ENCODE results near the gene SZT2.

SZT2 gene

GRCh38 chr1:43439781-43440180, 50.1 kb downstream of the SZT2 start:
- H2AK5ac ChIP-seq (ENCODE audit: low read length), result no peak overlapping the region
- H3K4me1 ChIP-seq (ENCODE audit: control insufficient read depth, low read depth, low read length), result no peaks in the 10 kb centered on the region
- H3K79me1 ChIP-seq (ENCODE audit: low read length), result no peaks in the 10 kb centered on the region
- no peak overlapping the region for H3K27ac ChIP-seq (ENCODE audit: low read depth, low read length)
- no peak overlapping the region for H2BK120ac ChIP-seq (ENCODE audit: low read depth, low read length)
- no peak overlapping the region for H2BK15ac ChIP-seq (replicated peaks; ENCODE audit: low read depth)
- no peak overlapping the region for H2BK5ac ChIP-seq (ENCODE audit: low read length)
- no peak overlapping the region for H4K8ac ChIP-seq (ENCODE audit: low read depth, low read length)
- H3K56ac ChIP-seq (ENCODE audit: low read length), result no peak overlapping the region
- no peak overlapping the region for H3K4me3 ChIP-seq (ENCODE audit: low read length)
- H3K4me2 ChIP-seq (ENCODE audit: low read length), result no peak overlapping the region
- no peak overlapping the region for H3K9ac ChIP-seq (ENCODE audit: low read length)
- WGBS (ENCODE audit: extremely low coverage, insufficient coverage, low lambda C conversion rate), result no CpG with 5 or more reads among the region's 7 CpGs
- no peaks in the 10 kb centered on the region for H3K79me2 ChIP-seq (ENCODE audit: control insufficient read depth, insufficient read depth, low read length)
- no peak overlapping the region for H4K5ac ChIP-seq (ENCODE audit: low read length)
- H3K18ac ChIP-seq (ENCODE audit: low read length), result no peak overlapping the region
- peaks cover 1% of the 10 kb centered on the region for H3K36me3 ChIP-seq (ENCODE audit: control insufficient read depth, insufficient read depth, low read length)
- no peak for DNase-seq
- H3K4ac ChIP-seq (ENCODE audit: low read depth, low read length), result no peak overlapping the region
- H3K23ac ChIP-seq (ENCODE audit: low read length), result no peak overlapping the region
- H3K27me3 ChIP-seq (ENCODE audit: insufficient read depth, low read length, poor library complexity), result no peaks in the 10 kb centered on the region

GRCh38 chr1:43440358-43440757, 50.7 kb downstream of the SZT2 start:
- H2BK5ac ChIP-seq (ENCODE audit: low read length), result no peak overlapping the region
- no peak overlapping the region for H3K23ac ChIP-seq (ENCODE audit: low read length)
- no peaks in the 10 kb centered on the region for H3K79me2 ChIP-seq (ENCODE audit: control insufficient read depth, insufficient read depth, low read length)
- H3K27me3 ChIP-seq (ENCODE audit: insufficient read depth, low read length, poor library complexity), result no peaks in the 10 kb centered on the region
- no peak overlapping the region for H3K18ac ChIP-seq (ENCODE audit: low read length)
- no peak for DNase-seq
- no peak overlapping the region for H3K27ac ChIP-seq (ENCODE audit: low read depth, low read length)
- no peak overlapping the region for H4K5ac ChIP-seq (ENCODE audit: low read length)
- H3K56ac ChIP-seq (ENCODE audit: low read length), result no peak overlapping the region
- WGBS (ENCODE audit: extremely low coverage, insufficient coverage, low lambda C conversion rate), result no CpG with 5 or more reads among the region's 7 CpGs
- H2BK15ac ChIP-seq (replicated peaks; ENCODE audit: low read depth), result no peak overlapping the region
- no peaks in the 10 kb centered on the region for H3K79me1 ChIP-seq (ENCODE audit: low read length)
- no peak overlapping the region for H3K4me3 ChIP-seq (ENCODE audit: low read length)
- no peak overlapping the region for H2BK120ac ChIP-seq (ENCODE audit: low read depth, low read length)
- H3K4ac ChIP-seq (ENCODE audit: low read depth, low read length), result no peak overlapping the region
- H3K4me2 ChIP-seq (ENCODE audit: low read length), result no peak overlapping the region
- H3K9ac ChIP-seq (ENCODE audit: low read length), result no peak overlapping the region
- H3K36me3 ChIP-seq (ENCODE audit: control insufficient read depth, insufficient read depth, low read length), result peaks cover 1% of the 10 kb centered on the region
- H3K4me1 ChIP-seq (ENCODE audit: control insufficient read depth, low read depth, low read length), result no peaks in the 10 kb centered on the region
- no peak overlapping the region for H4K8ac ChIP-seq (ENCODE audit: low read depth, low read length)
- no peak overlapping the region for H2AK5ac ChIP-seq (ENCODE audit: low read length)

- Histone ChIP-seq H3K56ac (ENCODE audit: low read length) (no peak overlapping the region), H4K8ac (ENCODE audit: low read depth, low read length) (no peak overlapping the region), H3K27me3 (ENCODE audit: insufficient read depth, low read length, poor library complexity) (no peaks in the 10 kb centered on the region), H3K36me3 (ENCODE audit: control insufficient read depth, insufficient read depth, low read length) (peaks cover 5% of the 10 kb centered on the region), H2BK15ac (replicated peaks; ENCODE audit: low read depth) (no peak overlapping the region), H3K4me1 (ENCODE audit: control insufficient read depth, low read depth, low read length) (no peaks in the 10 kb centered on the region), H3K4ac (ENCODE audit: low read depth, low read length) (no peak overlapping the region), H3K4me2 (ENCODE audit: low read length) (no peak overlapping the region), H2BK5ac (ENCODE audit: low read length) (no peak overlapping the region), H2BK120ac (ENCODE audit: low read depth, low read length) (no peak overlapping the region), H3K79me2 (ENCODE audit: control insufficient read depth, insufficient read depth, low read length) (no peaks in the 10 kb centered on the region), H3K23ac (ENCODE audit: low read length) (no peak overlapping the region), H2AK5ac (ENCODE audit: low read length) (no peak overlapping the region), H3K27ac (ENCODE audit: low read depth, low read length) (no peak overlapping the region), H3K18ac (ENCODE audit: low read length) (no peak overlapping the region), H3K9ac (ENCODE audit: low read length) (no peak overlapping the region), H3K79me1 (ENCODE audit: low read length) (no peaks in the 10 kb centered on the region), H3K4me3 (ENCODE audit: low read length) (no peak overlapping the region), H4K5ac (ENCODE audit: low read length) (no peak overlapping the region)
- WGBS (ENCODE audit: extremely low coverage, insufficient coverage, low lambda C conversion rate), result no CpG with 5 or more reads among the region's 15 CpGs
- DNase-seq, result no peak
Observed at GRCh38 chr1:43441166-43441893, 51.6 kb downstream of the SZT2 start.

GRCh38 chr1:43441894-43442637, 52.4 kb downstream of the SZT2 start:
- Histone ChIP-seq H3K79me1 (ENCODE audit: low read length) (no peaks in the 10 kb centered on the region), H3K4me3 (ENCODE audit: low read length) (no peak overlapping the region), H3K23ac (ENCODE audit: low read length) (no peak overlapping the region), H3K79me2 (ENCODE audit: control insufficient read depth, insufficient read depth, low read length) (no peaks in the 10 kb centered on the region), H3K4me1 (ENCODE audit: control insufficient read depth, low read depth, low read length) (no peaks in the 10 kb centered on the region), H2AK5ac (ENCODE audit: low read length) (no peak overlapping the region), H3K27me3 (ENCODE audit: insufficient read depth, low read length, poor library complexity) (no peaks in the 10 kb centered on the region), H4K8ac (ENCODE audit: low read depth, low read length) (no peak overlapping the region), H3K4ac (ENCODE audit: low read depth, low read length) (no peak overlapping the region), H2BK15ac (replicated peaks; ENCODE audit: low read depth) (no peak overlapping the region), H3K9ac (ENCODE audit: low read length) (no peak overlapping the region), H3K18ac (ENCODE audit: low read length) (no peak overlapping the region), H3K56ac (ENCODE audit: low read length) (no peak overlapping the region), H3K27ac (ENCODE audit: low read depth, low read length) (no peak overlapping the region), H2BK120ac (ENCODE audit: low read depth, low read length) (no peak overlapping the region), H3K4me2 (ENCODE audit: low read length) (no peak overlapping the region), H3K36me3 (ENCODE audit: control insufficient read depth, insufficient read depth, low read length) (peaks cover 5% of the 10 kb centered on the region), H4K5ac (ENCODE audit: low read length) (no peak overlapping the region), H2BK5ac (ENCODE audit: low read length) (no peak overlapping the region)
- no peak for DNase-seq
- no CpG with 5 or more reads among the region's 18 CpGs for WGBS (ENCODE audit: extremely low coverage, insufficient coverage, low lambda C conversion rate)

GRCh38 chr1:43442756-43443155, 53.1 kb downstream of the SZT2 start:
- Histone ChIP-seq H3K27ac (ENCODE audit: low read depth, low read length) (no peak overlapping the region), H3K4me3 (ENCODE audit: low read length) (no peak overlapping the region), H3K23ac (ENCODE audit: low read length) (no peak overlapping the region), H2AK5ac (ENCODE audit: low read length) (no peak overlapping the region), H3K4me1 (ENCODE audit: control insufficient read depth, low read depth, low read length) (no peaks in the 10 kb centered on the region), H4K5ac (ENCODE audit: low read length) (no peak overlapping the region), H2BK5ac (ENCODE audit: low read length) (no peak overlapping the region), H3K79me2 (ENCODE audit: control insufficient read depth, insufficient read depth, low read length) (no peaks in the 10 kb centered on the region), H3K4me2 (ENCODE audit: low read length) (no peak overlapping the region), H3K27me3 (ENCODE audit: insufficient read depth, low read length, poor library complexity) (no peaks in the 10 kb centered on the region), H3K56ac (ENCODE audit: low read length) (no peak overlapping the region), H3K18ac (ENCODE audit: low read length) (no peak overlapping the region), H4K8ac (ENCODE audit: low read depth, low read length) (no peak overlapping the region), H3K9ac (ENCODE audit: low read length) (no peak overlapping the region), H3K79me1 (ENCODE audit: low read length) (no peaks in the 10 kb centered on the region), H3K36me3 (ENCODE audit: control insufficient read depth, insufficient read depth, low read length) (peaks cover 5% of the 10 kb centered on the region), H2BK120ac (ENCODE audit: low read depth, low read length) (no peak overlapping the region), H2BK15ac (replicated peaks; ENCODE audit: low read depth) (no peak overlapping the region), H3K4ac (ENCODE audit: low read depth, low read length) (no peak overlapping the region)
- DNase-seq, result no peak
- no CpG with 5 or more reads among the region's 12 CpGs for WGBS (ENCODE audit: extremely low coverage, insufficient coverage, low lambda C conversion rate)

Measured in mesendoderm (in vitro differentiated cells).